ENCODE measurements around the gene NUDT6.
"Not testable (repeated sequence)": the region's sequence is repeated elsewhere in the genome, so short reads cannot be mapped to it uniquely, and the experiment has no call there.

Gene NUDT6

DNA sequence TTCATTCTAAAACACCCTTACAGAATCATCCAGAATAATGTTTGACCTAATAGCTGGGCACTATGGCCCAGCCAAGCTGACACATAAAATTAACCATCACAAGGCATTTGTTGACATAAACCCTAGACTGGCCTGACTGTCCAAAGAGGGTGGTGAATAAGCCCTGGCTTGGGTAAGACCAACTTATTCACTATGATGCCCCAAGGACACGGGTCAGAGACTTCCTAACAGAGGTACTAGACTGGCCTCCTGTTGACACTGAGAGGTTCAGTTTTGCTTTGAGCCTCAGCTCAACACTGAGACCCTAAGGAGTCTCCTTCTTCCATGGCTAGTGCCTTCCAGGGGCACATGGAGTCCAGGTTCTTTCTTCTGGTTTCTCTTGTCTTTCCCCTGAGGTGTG is 74.5 kb downstream of the NUDT6 start:
- Histone ChIP-seq H4K91ac (ENCODE audit: low read length) (peak overlapping the region; percentile 72), H3K9me3 (ENCODE audit: control insufficient read depth, low read length) (no peaks in the 10 kb centered on the region), H2AFZ (ENCODE audit: low read depth, low read length) (no peak overlapping the region), H3K23ac (ENCODE audit: low read length in 2 of 2) (no peak overlapping the region), H3K27me3 (ENCODE audit: control insufficient read depth in 1 of 2, insufficient read depth in 1 of 2, low read length in 2 of 2) (no peaks in the 10 kb centered on the region), H3K14ac (ENCODE audit: low read length in 2 of 2) (no peak overlapping the region), H3K4me3 (ENCODE audit: insufficient read depth in 1 of 2, low read depth in 1 of 2, low read length in 2 of 2) (no peak overlapping the region), H3K4me1 (ENCODE audit: control insufficient read depth, insufficient read depth, low read depth, low read length) (peaks cover 11% of the 10 kb centered on the region), H2BK120ac (ENCODE audit: low read depth, low read length) (no peak overlapping the region), H2BK12ac (ENCODE audit: low read length in 2 of 2) (peak overlapping the region; percentile 28 to 29), H3K27ac (ENCODE audit: low read length, poor library complexity, severe bottlenecking) (no peak overlapping the region), H3K9ac (ENCODE audit: low read length) (no peak overlapping the region), H3K4ac (ENCODE audit: low read depth in 1 of 2, low read length in 2 of 2) (peak overlapping the region; percentile 47 to 54), H3K79me1 (replicated peaks; ENCODE audit: low read length, poor library complexity, severe bottlenecking) (peaks cover 6% of the 10 kb centered on the region), H3K18ac (ENCODE audit: low read depth in 1 of 2, low read length in 2 of 2) (peak overlapping the region; percentile 40 to 71), H3K36me3 (ENCODE audit: control insufficient read depth in 1 of 2, insufficient read depth in 2 of 2, low read depth in 1 of 2, low read length in 2 of 2) (peaks cover 9 to 13% of the 10 kb centered on the region in 2 experiments), H2BK5ac (ENCODE audit: low read depth, low read length, poor library complexity, severe bottlenecking) (no peak overlapping the region), H2BK15ac (ENCODE audit: low read depth, poor library complexity, severe bottlenecking) (peak overlapping the region; percentile 19), H4K8ac (ENCODE audit: low read length) (no peak overlapping the region), H2AK5ac (ENCODE audit: low read length, severe bottlenecking) (no peak overlapping the region), H3K4me2 (ENCODE audit: low read length, poor library complexity, severe bottlenecking) (no peak overlapping the region)
- 55% methylated on average over 1 of the region's 1 CpG for WGBS
- peak; percentile 56 for DNase-seq

DNA sequence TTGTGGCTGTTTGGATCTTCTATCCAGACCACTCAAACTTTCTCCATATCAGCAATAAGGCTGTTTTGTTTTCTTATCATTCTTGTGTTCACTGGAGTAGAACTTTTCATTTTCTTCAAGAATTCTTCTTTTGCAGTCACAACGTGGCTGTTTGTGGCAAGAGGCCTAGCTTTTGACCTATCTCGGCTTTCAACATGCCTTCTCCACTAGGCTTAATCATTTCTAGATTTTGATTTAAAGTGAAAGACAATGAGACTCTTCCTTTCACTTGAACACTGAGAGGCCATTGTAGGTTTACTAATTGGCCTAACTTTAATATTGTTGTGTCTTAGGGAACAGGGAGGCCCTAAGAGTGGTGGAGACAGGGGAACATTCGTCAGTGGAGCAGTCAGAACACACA is 76.6 kb downstream of the NUDT6 start:
- Histone ChIP-seq H3K23ac (ENCODE audit: low read length in 2 of 2) (no peak overlapping the region), H3K18ac (ENCODE audit: low read depth in 1 of 2, low read length in 2 of 2) (no peak overlapping the region), H4K91ac (ENCODE audit: low read length) (no peak overlapping the region), H2BK12ac (ENCODE audit: low read length in 2 of 2) (no peak overlapping the region), H2AK5ac (ENCODE audit: low read length, severe bottlenecking) (no peak overlapping the region), H2BK15ac (ENCODE audit: low read depth, poor library complexity, severe bottlenecking) (no peak overlapping the region), H3K4me2 (ENCODE audit: low read length, poor library complexity, severe bottlenecking) (no peak overlapping the region), H2AFZ (ENCODE audit: low read depth, low read length) (no peak overlapping the region), H2BK5ac (ENCODE audit: low read depth, low read length, poor library complexity, severe bottlenecking) (no peak overlapping the region), H3K27me3 (ENCODE audit: control insufficient read depth in 1 of 2, insufficient read depth in 1 of 2, low read length in 2 of 2) (no peaks in the 10 kb centered on the region), H3K9ac (ENCODE audit: low read length) (no peak overlapping the region), H3K14ac (ENCODE audit: low read length in 2 of 2) (no peak overlapping the region), H3K4ac (ENCODE audit: low read depth in 1 of 2, low read length in 2 of 2) (no peak overlapping the region), H3K36me3 (ENCODE audit: control insufficient read depth in 1 of 2, insufficient read depth in 2 of 2, low read depth in 1 of 2, low read length in 2 of 2) (peaks cover 9 to 18% of the 10 kb centered on the region in 2 experiments), H4K8ac (ENCODE audit: low read length) (no peak overlapping the region), H3K27ac (ENCODE audit: low read length, poor library complexity, severe bottlenecking) (peak overlapping the region; percentile 80), H3K4me3 (ENCODE audit: insufficient read depth in 1 of 2, low read depth in 1 of 2, low read length in 2 of 2) (no peak overlapping the region), H3K79me1 (replicated peaks; ENCODE audit: low read length, poor library complexity, severe bottlenecking) (peaks cover 6% of the 10 kb centered on the region), H2BK120ac (ENCODE audit: low read depth, low read length) (no peak overlapping the region), H3K9me3 (ENCODE audit: control insufficient read depth, low read length) (no peaks in the 10 kb centered on the region), H3K4me1 (ENCODE audit: control insufficient read depth, insufficient read depth, low read depth, low read length) (peaks cover 10% of the 10 kb centered on the region)
- DNase-seq: no peak
- 83% methylated on average over 2 of the region's 3 CpGs for WGBS

- WGBS: 53% methylated on average over 3 of the region's 3 CpGs
Observed at GRCh38 chr4:122845066-122845465, 77.3 kb downstream of the NUDT6 start.

GRCh38 chr4:122844391-122844790 is 78.0 kb downstream of the NUDT6 start:
- H3K9ac ChIP-seq (ENCODE audit: low read length); H2BK15ac ChIP-seq (ENCODE audit: low read depth, poor library complexity, severe bottlenecking); H2AFZ ChIP-seq (ENCODE audit: low read depth, low read length); H3K18ac ChIP-seq (ENCODE audit: low read depth in 1 of 2, low read length in 2 of 2); H3K14ac ChIP-seq (ENCODE audit: low read length in 2 of 2); DNase-seq; H2BK5ac ChIP-seq (ENCODE audit: low read depth, low read length, poor library complexity, severe bottlenecking); H2BK12ac ChIP-seq (ENCODE audit: low read length in 2 of 2); H3K4me3 ChIP-seq (ENCODE audit: insufficient read depth in 1 of 2, low read depth in 1 of 2, low read length in 2 of 2); H3K4ac ChIP-seq (ENCODE audit: low read depth in 1 of 2, low read length in 2 of 2); H3K27me3 ChIP-seq (ENCODE audit: control insufficient read depth in 1 of 2, insufficient read depth in 1 of 2, low read length in 2 of 2); H3K79me1 ChIP-seq (replicated peaks; ENCODE audit: low read length, poor library complexity, severe bottlenecking); H3K27ac ChIP-seq (ENCODE audit: low read length, poor library complexity, severe bottlenecking); H4K91ac ChIP-seq (ENCODE audit: low read length); H3K4me2 ChIP-seq (ENCODE audit: low read length, poor library complexity, severe bottlenecking); H3K9me3 ChIP-seq (ENCODE audit: control insufficient read depth, low read length); H3K23ac ChIP-seq (ENCODE audit: low read length in 2 of 2); H2AK5ac ChIP-seq (ENCODE audit: low read length, severe bottlenecking); H4K8ac ChIP-seq (ENCODE audit: low read length); H2BK120ac ChIP-seq (ENCODE audit: low read depth, low read length): not testable (repeated sequence)
- WGBS: 96% methylated on average over 1 of the region's 1 CpG
- Histone ChIP-seq H3K4me1 (ENCODE audit: control insufficient read depth, insufficient read depth, low read depth, low read length) (peaks cover 10% of the 10 kb centered on the region), H3K36me3 (ENCODE audit: control insufficient read depth in 1 of 2, insufficient read depth in 2 of 2, low read depth in 1 of 2, low read length in 2 of 2) (peaks cover 19 to 32% of the 10 kb centered on the region in 2 experiments)

More at GRCh38 chr4:122845066-122845465, 77.3 kb downstream of the NUDT6 start:
- Histone ChIP-seq H3K27me3 (ENCODE audit: control insufficient read depth in 1 of 2, insufficient read depth in 1 of 2, low read length in 2 of 2) (no peaks in the 10 kb centered on the region), H3K14ac (ENCODE audit: low read length in 2 of 2) (no peak overlapping the region), H3K4me3 (ENCODE audit: insufficient read depth in 1 of 2, low read depth in 1 of 2, low read length in 2 of 2) (no peak overlapping the region), H3K4me1 (ENCODE audit: control insufficient read depth, insufficient read depth, low read depth, low read length) (peaks cover 10% of the 10 kb centered on the region), H4K8ac (ENCODE audit: low read length) (no peak overlapping the region), H2BK15ac (ENCODE audit: low read depth, poor library complexity, severe bottlenecking) (no peak overlapping the region), H3K36me3 (ENCODE audit: control insufficient read depth in 1 of 2, insufficient read depth in 2 of 2, low read depth in 1 of 2, low read length in 2 of 2) (peaks cover 13 to 25% of the 10 kb centered on the region in 2 experiments), H3K4me2 (ENCODE audit: low read length, poor library complexity, severe bottlenecking) (no peak overlapping the region), H2BK120ac (ENCODE audit: low read depth, low read length) (no peak overlapping the region), H3K23ac (ENCODE audit: low read length in 2 of 2) (no peak overlapping the region), H2BK5ac (ENCODE audit: low read depth, low read length, poor library complexity, severe bottlenecking) (no peak overlapping the region), H2AK5ac (ENCODE audit: low read length, severe bottlenecking) (no peak overlapping the region), H3K9ac (ENCODE audit: low read length) (no peak overlapping the region), H3K27ac (ENCODE audit: low read length, poor library complexity, severe bottlenecking) (peak overlapping the region; percentile 80), H3K79me1 (replicated peaks; ENCODE audit: low read length, poor library complexity, severe bottlenecking) (peaks cover 9% of the 10 kb centered on the region), H3K18ac (ENCODE audit: low read depth in 1 of 2, low read length in 2 of 2) (no peak overlapping the region), H2BK12ac (ENCODE audit: low read length in 2 of 2) (no peak overlapping the region), H3K4ac (ENCODE audit: low read depth in 1 of 2, low read length in 2 of 2) (no peak overlapping the region), H2AFZ (ENCODE audit: low read depth, low read length) (no peak overlapping the region), H3K9me3 (ENCODE audit: control insufficient read depth, low read length) (no peaks in the 10 kb centered on the region), H4K91ac (ENCODE audit: low read length) (no peak overlapping the region)
- peak; percentile 52 for DNase-seq
